ENCODE data around the gene CLCN4.

CLCN4 gene

DNA sequence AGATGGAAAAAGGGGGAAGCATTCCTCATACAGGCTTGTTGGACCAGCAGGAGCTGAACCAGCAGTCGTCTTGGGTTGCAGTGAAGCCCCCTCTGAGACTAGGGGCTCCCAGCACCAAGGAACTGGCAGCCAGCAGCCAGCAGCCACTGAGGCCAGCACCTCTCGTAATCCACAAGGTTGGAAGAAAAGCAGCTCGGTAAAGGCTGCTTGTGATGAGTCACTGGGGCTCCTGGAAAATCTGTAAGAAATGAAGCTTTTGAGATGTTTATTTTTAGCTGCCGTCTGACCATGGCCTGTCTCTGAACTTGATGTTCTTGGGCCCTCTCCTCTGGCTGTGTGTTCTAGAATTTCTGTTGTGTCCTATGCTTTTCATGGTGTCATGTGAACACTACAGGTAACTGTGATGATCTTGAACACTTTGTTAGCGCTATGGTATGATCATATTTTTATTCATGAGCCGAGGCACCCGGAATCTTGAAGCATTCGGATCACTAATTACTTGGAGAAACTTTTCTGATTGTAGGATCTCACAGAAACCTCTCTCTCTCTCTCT lies 18.6 kb downstream of the CLCN4 start:
- H3K27ac ChIP-seq (ENCODE audit: low read length): no peak overlapping the region
- no peak overlapping the region for H3K4me3 ChIP-seq (ENCODE audit: low read length)
- no peaks in the 10 kb centered on the region for H3K9me3 ChIP-seq (ENCODE audit: control insufficient read depth, insufficient read depth, low read length)
- peaks cover 4% of the 10 kb centered on the region for H3K4me1 ChIP-seq (ENCODE audit: control insufficient read depth, insufficient read depth, low read length)
- no peak for DNase-seq (ENCODE audit: low read depth, low spot score)
- H3K36me3 ChIP-seq (ENCODE audit: control insufficient read depth, insufficient read depth, low read length): no peaks in the 10 kb centered on the region
- no CpG with 5 or more reads among the region's 8 CpGs for WGBS (ENCODE audit: insufficient coverage, insufficient read length)
- H3K27me3 ChIP-seq (ENCODE audit: control insufficient read depth, insufficient read depth, low read length): no peaks in the 10 kb centered on the region

DNA sequence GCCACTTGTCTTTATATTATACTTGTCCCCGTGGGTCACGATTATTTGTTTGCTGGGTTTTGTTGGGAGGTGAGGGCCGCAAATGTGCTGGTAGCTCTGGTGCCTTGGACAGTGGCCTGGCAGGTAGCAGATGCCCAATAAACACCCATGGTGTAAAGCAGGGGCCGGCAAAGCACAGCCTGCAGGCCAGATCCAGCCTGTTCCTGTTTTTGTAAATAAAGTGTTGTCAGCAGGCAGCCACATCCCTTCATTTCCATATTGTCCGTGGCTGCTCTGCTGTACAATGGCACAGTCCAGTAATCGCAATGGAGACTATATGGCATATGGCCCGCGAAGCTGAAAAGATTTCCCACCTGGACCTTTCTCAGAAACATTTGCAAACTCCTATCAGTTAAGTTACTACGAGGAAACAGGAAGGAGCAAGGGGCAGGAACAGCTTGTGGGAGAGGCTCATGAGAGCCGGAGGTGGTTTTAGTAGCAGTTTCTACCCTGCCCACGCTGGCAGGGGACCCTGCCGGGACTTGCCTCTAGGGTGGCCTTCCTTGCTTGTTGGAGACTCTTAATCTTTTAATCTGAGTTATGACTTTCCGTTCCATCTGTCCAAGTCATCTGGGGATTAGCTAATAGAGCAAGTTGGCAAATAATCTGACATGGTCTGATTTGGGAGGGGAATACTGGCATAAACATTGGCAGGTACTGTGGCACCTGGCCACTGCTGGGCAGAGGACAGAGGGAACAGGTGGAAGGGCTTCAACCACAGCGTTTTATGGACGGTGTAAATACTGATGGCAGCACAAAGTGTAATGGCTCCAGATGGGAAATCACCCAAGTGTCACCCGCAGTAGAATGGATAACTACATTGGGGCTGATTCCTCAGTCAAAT lies 19.6 kb downstream of the CLCN4 start:
- WGBS (ENCODE audit: insufficient coverage, insufficient read length): no CpG with 5 or more reads among the region's 16 CpGs
- Histone ChIP-seq H3K27ac (ENCODE audit: low read length) (no peak overlapping the region), H3K27me3 (ENCODE audit: control insufficient read depth, insufficient read depth, low read length) (no peaks in the 10 kb centered on the region), H3K36me3 (ENCODE audit: control insufficient read depth, insufficient read depth, low read length) (no peaks in the 10 kb centered on the region), H3K4me1 (ENCODE audit: control insufficient read depth, insufficient read depth, low read length) (peaks cover 4% of the 10 kb centered on the region), H3K9me3 (ENCODE audit: control insufficient read depth, insufficient read depth, low read length) (no peaks in the 10 kb centered on the region), H3K4me3 (ENCODE audit: low read length) (no peak overlapping the region)
- no peak for DNase-seq (ENCODE audit: low read depth, low spot score)

DNA sequence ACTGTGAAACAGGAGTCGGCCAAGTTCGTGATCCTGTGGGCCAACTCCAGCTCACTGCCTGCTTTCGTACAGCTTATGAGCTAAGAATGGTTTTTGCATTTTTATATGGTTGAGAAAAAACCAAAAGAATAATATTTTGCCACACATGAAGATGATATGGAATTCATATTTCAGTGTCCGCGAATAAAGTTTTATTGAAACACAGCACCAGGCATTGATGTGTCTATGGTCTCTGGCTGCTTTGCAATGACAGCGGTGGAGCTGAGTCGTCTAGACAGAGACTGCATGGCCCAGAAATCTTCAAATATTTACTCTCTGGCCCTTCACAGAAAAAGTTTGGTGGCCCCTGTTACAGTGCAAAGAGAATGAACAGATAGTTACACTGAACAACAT lies 20.2 kb downstream of the CLCN4 start:
- no CpG with 5 or more reads among the region's 7 CpGs for WGBS (ENCODE audit: insufficient coverage, insufficient read length)
- Histone ChIP-seq H3K4me3 (ENCODE audit: low read length) (no peak overlapping the region), H3K36me3 (ENCODE audit: control insufficient read depth, insufficient read depth, low read length) (no peaks in the 10 kb centered on the region), H3K9me3 (ENCODE audit: control insufficient read depth, insufficient read depth, low read length) (no peaks in the 10 kb centered on the region), H3K27me3 (ENCODE audit: control insufficient read depth, insufficient read depth, low read length) (no peaks in the 10 kb centered on the region), H3K27ac (ENCODE audit: low read length) (no peak overlapping the region), H3K4me1 (ENCODE audit: control insufficient read depth, insufficient read depth, low read length) (peaks cover 4% of the 10 kb centered on the region)
- DNase-seq (ENCODE audit: low read depth, low spot score): no peak

DNA sequence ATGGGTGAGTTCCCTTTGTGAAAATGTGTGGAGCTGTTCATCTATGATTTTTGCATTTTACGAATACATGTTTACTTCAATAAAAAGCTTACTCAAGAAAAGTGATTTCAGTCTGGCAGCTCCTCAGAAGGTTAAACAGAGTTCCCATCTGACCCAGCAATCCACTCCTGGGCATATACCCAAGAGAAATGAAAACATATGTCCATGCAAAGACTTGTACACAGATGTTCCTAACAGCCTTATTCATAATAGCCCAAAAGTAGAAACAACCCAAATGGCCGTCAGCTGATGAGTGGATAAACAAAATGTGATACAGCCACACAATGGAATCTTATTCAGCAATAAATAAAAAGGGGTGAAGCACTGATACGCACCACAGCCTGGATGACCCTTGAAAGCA lies 20.8 kb downstream of the CLCN4 start:
- WGBS (ENCODE audit: insufficient coverage, insufficient read length): no CpG with 5 or more reads among the region's 3 CpGs
- H3K27me3 ChIP-seq (ENCODE audit: control insufficient read depth, insufficient read depth, low read length): no peaks in the 10 kb centered on the region
- H3K36me3 ChIP-seq (ENCODE audit: control insufficient read depth, insufficient read depth, low read length): no peaks in the 10 kb centered on the region
- DNase-seq (ENCODE audit: low read depth, low spot score): no peak
- H3K4me3 ChIP-seq (ENCODE audit: low read length): no peak overlapping the region
- no peaks in the 10 kb centered on the region for H3K9me3 ChIP-seq (ENCODE audit: control insufficient read depth, insufficient read depth, low read length)
- no peak overlapping the region for H3K27ac ChIP-seq (ENCODE audit: low read length)
- peaks cover 4% of the 10 kb centered on the region for H3K4me1 ChIP-seq (ENCODE audit: control insufficient read depth, insufficient read depth, low read length)

DNA sequence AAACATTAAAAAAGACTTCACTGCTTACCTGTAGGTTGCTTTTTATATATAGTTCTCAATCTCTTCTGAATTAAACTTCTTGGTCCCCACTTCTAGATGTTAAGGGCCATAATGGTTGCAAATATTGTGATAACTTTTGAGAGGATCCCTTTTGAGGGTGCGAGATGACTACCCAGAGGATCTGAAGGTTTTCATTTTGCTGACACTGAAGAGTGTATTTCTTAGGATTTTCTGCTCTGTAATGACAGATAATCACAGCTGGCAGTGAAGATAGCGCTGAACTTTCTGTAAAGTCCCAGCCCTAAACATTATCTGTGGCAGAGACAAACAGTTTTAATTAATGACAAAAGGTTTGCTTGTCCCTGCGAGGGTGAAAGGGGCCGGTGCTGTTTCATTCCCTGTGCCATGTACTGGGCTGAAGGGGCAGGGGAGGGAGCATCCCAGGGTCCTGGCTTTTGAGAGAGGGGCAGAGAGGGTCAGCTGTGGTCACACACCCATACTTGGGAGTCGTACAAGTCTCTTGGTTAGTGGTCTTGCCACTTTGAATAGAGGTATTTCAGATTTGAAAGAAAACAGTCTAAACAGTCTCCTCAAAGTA lies 22.2 kb downstream of the CLCN4 start:
- Histone ChIP-seq H3K27ac (ENCODE audit: low read length) (no peak overlapping the region), H3K36me3 (ENCODE audit: control insufficient read depth, insufficient read depth, low read length) (no peaks in the 10 kb centered on the region), H3K4me3 (ENCODE audit: low read length) (no peak overlapping the region), H3K27me3 (ENCODE audit: control insufficient read depth, insufficient read depth, low read length) (no peaks in the 10 kb centered on the region), H3K4me1 (ENCODE audit: control insufficient read depth, insufficient read depth, low read length) (peaks cover 2% of the 10 kb centered on the region), H3K9me3 (ENCODE audit: control insufficient read depth, insufficient read depth, low read length) (no peaks in the 10 kb centered on the region)
- no CpG with 5 or more reads among the region's 5 CpGs for WGBS (ENCODE audit: insufficient coverage, insufficient read length)
- no peak for DNase-seq (ENCODE audit: low read depth, low spot score)

DNA sequence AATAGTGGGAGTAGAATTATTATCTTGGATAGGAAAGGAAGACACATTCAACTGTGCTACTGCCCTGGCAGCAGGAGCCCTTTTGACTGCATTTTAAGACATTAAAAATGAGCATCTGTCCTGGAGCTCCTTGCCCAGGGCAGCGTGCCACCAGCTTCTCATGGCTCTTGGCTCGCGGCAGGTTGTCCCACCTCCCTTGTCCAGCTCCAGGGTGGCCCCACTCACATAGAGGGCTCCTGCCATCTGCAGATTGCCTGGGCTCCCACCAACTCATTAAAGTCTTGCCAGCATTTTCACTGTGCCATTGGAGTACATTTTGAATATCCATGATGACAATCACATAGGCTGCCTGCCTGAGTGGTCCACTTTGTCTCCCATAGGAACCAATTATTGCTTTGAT lies 27.0 kb downstream of the CLCN4 start:
- no CpG with 5 or more reads among the region's 3 CpGs for WGBS (ENCODE audit: insufficient coverage, insufficient read length)
- H3K27me3 ChIP-seq (ENCODE audit: control insufficient read depth, insufficient read depth, low read length): no peaks in the 10 kb centered on the region
- H3K9me3 ChIP-seq (ENCODE audit: control insufficient read depth, insufficient read depth, low read length): no peaks in the 10 kb centered on the region

DNA sequence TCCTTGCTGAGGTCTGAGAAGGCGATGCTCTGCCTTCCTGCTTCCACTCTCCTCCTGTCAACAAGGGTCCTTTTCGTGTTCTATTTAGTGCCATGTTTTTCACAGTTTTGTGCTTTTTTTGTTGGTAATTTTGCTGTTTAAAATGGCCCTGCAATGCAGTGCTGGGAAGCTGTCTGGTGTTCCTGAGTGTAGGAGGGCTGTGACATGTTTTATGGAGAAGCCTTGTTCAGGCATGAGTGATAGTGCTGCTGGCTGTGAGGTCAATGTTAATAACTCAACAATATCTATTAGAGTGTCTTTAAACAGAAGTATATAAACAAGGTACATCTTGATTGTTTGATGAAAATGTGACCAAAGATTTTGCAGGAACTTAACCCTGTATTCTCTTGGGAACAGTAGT lies 27.6 kb downstream of the CLCN4 start:
- Histone ChIP-seq H3K27me3 (ENCODE audit: control insufficient read depth, insufficient read depth, low read length) (no peaks in the 10 kb centered on the region), H3K36me3 (ENCODE audit: control insufficient read depth, insufficient read depth, low read length) (no peaks in the 10 kb centered on the region), H3K4me3 (ENCODE audit: low read length) (no peak overlapping the region), H3K27ac (ENCODE audit: low read length) (no peak overlapping the region), H3K4me1 (ENCODE audit: control insufficient read depth, insufficient read depth, low read length) (no peaks in the 10 kb centered on the region; the same call in 1 of the 2 replicates), H3K9me3 (ENCODE audit: control insufficient read depth, insufficient read depth, low read length) (no peaks in the 10 kb centered on the region)
- no peak for DNase-seq (ENCODE audit: low read depth, low spot score)
- no CpG with 5 or more reads among the region's 2 CpGs for WGBS (ENCODE audit: insufficient coverage, insufficient read length)

More for the DNA sequence above, 27.0 kb downstream of the CLCN4 start:
- DNase-seq (ENCODE audit: low read depth, low spot score): no peak
- Histone ChIP-seq H3K27ac (ENCODE audit: low read length) (no peak overlapping the region), H3K36me3 (ENCODE audit: control insufficient read depth, insufficient read depth, low read length) (no peaks in the 10 kb centered on the region), H3K4me1 (ENCODE audit: control insufficient read depth, insufficient read depth, low read length) (no peaks in the 10 kb centered on the region; the same call in 1 of the 2 replicates), H3K4me3 (ENCODE audit: low read length) (no peak overlapping the region)

DNA sequence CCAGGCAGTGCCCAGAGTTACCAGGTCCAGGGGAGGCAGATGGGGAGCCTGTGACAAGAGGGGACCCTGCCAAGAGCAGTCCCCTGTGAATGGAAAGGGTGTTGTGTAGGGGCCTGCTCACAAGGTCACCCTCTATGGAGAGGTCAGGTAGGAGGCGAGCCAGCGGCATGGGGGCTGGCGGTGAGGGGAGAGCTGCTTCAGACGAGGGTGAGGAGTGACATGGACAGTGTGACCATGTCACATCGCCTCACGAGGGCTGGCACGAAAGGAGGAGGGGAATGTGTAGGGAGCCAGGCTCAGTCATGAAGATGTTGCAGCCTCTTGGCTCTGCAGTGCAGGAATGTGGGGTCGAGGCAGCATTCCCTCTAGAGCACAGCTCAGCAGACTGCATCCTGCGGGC lies 29.6 kb downstream of the CLCN4 start:
- no peak overlapping the region for H3K27ac ChIP-seq (ENCODE audit: low read length)
- no peaks in the 10 kb centered on the region for H3K36me3 ChIP-seq (ENCODE audit: control insufficient read depth, insufficient read depth, low read length)
- no peaks in the 10 kb centered on the region for H3K9me3 ChIP-seq (ENCODE audit: control insufficient read depth, insufficient read depth, low read length)
- H3K4me1 ChIP-seq (ENCODE audit: control insufficient read depth, insufficient read depth, low read length): no peaks in the 10 kb centered on the region; the same call in 1 of the 2 replicates
- WGBS (ENCODE audit: insufficient coverage, insufficient read length): no CpG with 5 or more reads among the region's 9 CpGs
- H3K4me3 ChIP-seq (ENCODE audit: low read length): no peak overlapping the region
- DNase-seq (ENCODE audit: low read depth, low spot score): no peak
- H3K27me3 ChIP-seq (ENCODE audit: control insufficient read depth, insufficient read depth, low read length): no peaks in the 10 kb centered on the region

DNA sequence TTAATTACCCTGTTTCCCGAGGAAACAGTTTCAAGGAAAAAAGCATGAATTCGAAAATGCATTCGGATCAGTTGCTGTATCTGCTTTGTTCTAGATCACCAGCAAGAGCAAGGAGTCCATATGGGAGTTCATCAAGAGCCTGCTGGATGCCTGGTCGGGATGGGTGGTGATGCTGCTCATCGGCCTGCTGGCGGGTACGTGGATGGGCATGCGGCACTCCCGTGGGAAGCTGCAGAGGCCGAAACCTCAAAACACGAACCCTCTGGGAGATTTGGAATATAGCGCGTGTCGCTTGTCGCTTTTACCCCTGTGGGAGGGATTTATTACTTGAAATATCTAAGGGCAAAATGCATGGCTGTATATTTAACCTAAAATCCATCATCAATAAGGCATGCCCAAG lies 30.6 kb downstream of the CLCN4 start:
- H3K9me3 ChIP-seq (ENCODE audit: control insufficient read depth, insufficient read depth, low read length): no peaks in the 10 kb centered on the region
- H3K36me3 ChIP-seq (ENCODE audit: control insufficient read depth, insufficient read depth, low read length): no peaks in the 10 kb centered on the region
- no peaks in the 10 kb centered on the region; the same call in 1 of the 2 replicates for H3K4me1 ChIP-seq (ENCODE audit: control insufficient read depth, insufficient read depth, low read length)
- DNase-seq (ENCODE audit: low read depth, low spot score): no peak
- no peak overlapping the region for H3K4me3 ChIP-seq (ENCODE audit: low read length)
- WGBS (ENCODE audit: insufficient coverage, insufficient read length): no CpG with 5 or more reads among the region's 15 CpGs
- H3K27me3 ChIP-seq (ENCODE audit: control insufficient read depth, insufficient read depth, low read length): no peaks in the 10 kb centered on the region
- H3K27ac ChIP-seq (ENCODE audit: low read length): no peak overlapping the region

DNA sequence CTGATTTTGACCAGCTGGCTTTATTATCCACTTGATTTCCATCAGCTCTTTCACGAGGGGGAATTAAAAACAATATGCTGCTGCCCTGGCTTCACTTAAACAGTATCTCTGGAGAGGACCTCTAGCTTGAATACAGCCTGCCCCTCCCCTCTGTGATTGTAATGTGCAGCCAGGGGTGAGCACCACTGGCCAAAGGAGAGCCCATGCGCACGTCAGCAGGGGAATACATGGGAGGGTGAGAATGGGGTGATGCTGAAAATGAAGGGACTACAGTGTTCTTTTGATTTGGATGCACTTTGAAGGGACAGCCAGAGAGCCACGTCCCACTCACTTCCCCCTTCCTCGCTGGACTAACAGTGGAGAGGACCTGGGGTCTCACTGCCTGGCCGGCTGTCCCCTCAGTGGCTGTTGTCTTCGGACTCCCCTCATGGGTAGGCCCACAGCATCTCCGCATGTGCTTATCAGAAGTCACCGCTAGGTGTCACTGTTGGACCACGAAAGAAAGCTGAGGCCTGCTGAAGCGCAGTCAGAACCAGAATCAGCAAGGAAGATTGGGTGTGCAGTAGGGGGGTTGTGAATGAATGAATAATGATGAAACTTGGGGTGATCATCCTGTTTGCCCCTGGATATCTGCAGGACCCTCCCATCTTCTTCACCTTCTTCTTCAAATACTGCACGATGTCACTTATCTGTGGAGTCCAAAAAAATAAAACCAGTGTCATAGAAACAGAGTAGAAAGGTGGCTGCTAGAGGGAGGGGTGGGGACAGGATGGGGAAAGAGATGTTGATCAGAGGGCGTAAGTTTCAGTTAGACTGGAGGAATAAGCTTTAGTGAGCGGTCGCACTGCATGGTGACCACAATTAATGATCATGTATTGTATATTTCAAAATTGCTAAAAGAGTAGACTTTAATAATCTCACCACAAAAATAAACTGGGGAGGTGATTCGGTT lies 32.8 kb downstream of the CLCN4 start:
- no peaks in the 10 kb centered on the region; the same call in 1 of the 2 replicates for H3K4me1 ChIP-seq (ENCODE audit: control insufficient read depth, insufficient read depth, low read length)
- H3K27me3 ChIP-seq (ENCODE audit: control insufficient read depth, insufficient read depth, low read length): no peaks in the 10 kb centered on the region
- no CpG with 5 or more reads among the region's 16 CpGs for WGBS (ENCODE audit: insufficient coverage, insufficient read length)
- no peak overlapping the region for H3K4me3 ChIP-seq (ENCODE audit: low read length)
- H3K36me3 ChIP-seq (ENCODE audit: control insufficient read depth, insufficient read depth, low read length): no peaks in the 10 kb centered on the region
- no peak overlapping the region for H3K27ac ChIP-seq (ENCODE audit: low read length)
- DNase-seq (ENCODE audit: low read depth, low spot score): peak; percentile 29
- no peaks in the 10 kb centered on the region for H3K9me3 ChIP-seq (ENCODE audit: control insufficient read depth, insufficient read depth, low read length)
